GM19467 (cell line): ENCODE data around the gene SLC4A3.
"Not testable (repeated sequence)": the region's sequence is repeated elsewhere in the genome, so short reads cannot be mapped to it uniquely, and the experiment has no call there.

Experiments
- ATAC-seq: cut with Tn5 transposase; IDR thresholded peaks from one replicate; pipeline ENCODE4 v1.9.1; 2021; ENCODE audit warnings: mild to moderate bottlenecking, moderate library complexity; ENCODE audit not compliant: unreplicated experiment

The SLC4A3 gene

GRCh38 chr2:219648176-219648575 is 20.7 kb downstream of the SLC4A3 start:
- ATAC-seq = no peak

GRCh38 chr2:219648963-219649362 is 21.5 kb downstream of the SLC4A3 start:
- no peak for ATAC-seq

GRCh38 chr2:219650426-219651248 is 23.2 kb downstream of the SLC4A3 start:
- ATAC-seq = no peak

- ATAC-seq = not testable (repeated sequence)
Observed at GRCh38 chr2:219651656-219652055, 24.2 kb downstream of the SLC4A3 start.

GRCh38 chr2:219656526-219656925 is 29.1 kb downstream of the SLC4A3 start:
- no peak for ATAC-seq

- ATAC-seq = no peak
Observed at GRCh38 chr2:219658196-219658846, 30.9 kb downstream of the SLC4A3 start.

GRCh38 chr2:219658874-219659273 is 31.4 kb downstream of the SLC4A3 start:
- no peak for ATAC-seq

GRCh38 chr2:219661197-219661954 is 33.9 kb downstream of the SLC4A3 start:
- peak; percentile 90 for ATAC-seq

- ATAC-seq = peak; percentile 25
Observed at GRCh38 chr2:219661955-219662395, 34.5 kb downstream of the SLC4A3 start.

GRCh38 chr2:219662566-219662965 is 35.1 kb downstream of the SLC4A3 start:
- no peak for ATAC-seq

GRCh38 chr2:219663116-219663762 is 35.8 kb downstream of the SLC4A3 start:
- ATAC-seq = no peak

GRCh38 chr2:219664041-219664440 is 36.6 kb downstream of the SLC4A3 start:
- no peak for ATAC-seq

GRCh38 chr2:219664944-219665343 is 37.5 kb downstream of the SLC4A3 start:
- no peak for ATAC-seq

- no peak for ATAC-seq
Observed at GRCh38 chr2:219665926-219666325, 38.5 kb downstream of the SLC4A3 start.

- ATAC-seq = no peak
Observed at GRCh38 chr2:219668316-219668715, 40.9 kb downstream of the SLC4A3 start.

- ATAC-seq = no peak
Observed at GRCh38 chr2:219670386-219670785, 43.0 kb downstream of the SLC4A3 start.

GRCh38 chr2:219671279-219671678 is 43.8 kb downstream of the SLC4A3 start:
- no peak for ATAC-seq

GRCh38 chr2:219672406-219672805 is 45.0 kb downstream of the SLC4A3 start:
- no peak for ATAC-seq

- no peak for ATAC-seq
Observed at GRCh38 chr2:219675221-219675620, 47.8 kb downstream of the SLC4A3 start.

- no peak for ATAC-seq
Observed at GRCh38 chr2:219676586-219676985, 49.2 kb downstream of the SLC4A3 start.

- ATAC-seq = no peak
Observed at GRCh38 chr2:219679041-219679440, 51.6 kb downstream of the SLC4A3 start.
